IPS-18c (cell line): ENCODE results near the gene LRRC8C.
"Not testable (repeated sequence)": the region's sequence is repeated elsewhere in the genome, so short reads cannot be mapped to it uniquely, and the experiment has no call there.

Experiments used
- H3K4me3 ChIP-seq: 2 replicates; pipeline ENCODE4 v1.7.0; 2013; ENCODE audit warnings: low read depth, mild to moderate bottlenecking, low read length, moderate library complexity; ENCODE audit not compliant: insufficient read depth
- H3K9me3 ChIP-seq: one replicate; pipeline ENCODE4 v1.6.1; 2013; ENCODE audit warnings: mild to moderate bottlenecking, low read length, moderate library complexity; ENCODE audit not compliant: control insufficient read depth, insufficient read depth

Gene LRRC8C

DNA sequence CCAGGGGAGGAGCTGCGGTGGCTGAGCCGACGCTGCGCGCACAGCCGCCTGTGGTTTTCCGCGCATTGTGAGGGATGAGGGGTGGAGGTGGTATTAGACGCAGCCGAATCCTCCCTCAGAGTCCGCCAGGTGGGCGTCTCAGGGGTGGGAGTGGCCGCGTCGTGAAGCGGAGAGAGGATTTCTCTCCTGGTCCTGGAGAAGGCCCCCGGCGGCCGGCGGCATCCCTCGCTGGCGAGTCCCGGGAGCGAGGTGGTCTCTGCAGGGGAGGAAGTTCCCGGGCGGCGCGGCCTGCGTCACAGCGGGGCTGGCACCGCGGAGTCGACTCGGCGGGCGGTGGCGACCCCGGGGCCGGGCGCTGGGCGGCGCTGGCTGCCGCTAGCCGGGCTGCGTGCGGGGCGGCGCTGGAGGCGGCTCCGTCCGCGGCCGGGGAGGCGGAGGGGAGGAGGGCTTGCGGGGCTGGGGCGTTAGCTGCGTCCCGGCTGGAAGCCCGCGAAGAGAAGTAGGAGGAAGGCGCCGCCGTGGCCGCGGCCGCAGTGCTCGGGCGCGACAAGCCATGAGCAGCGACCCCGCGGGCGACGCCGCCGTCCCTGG lies at the start of gene LRRC8C:
Gene LRRC8C (plus strand): TSS at position 464 of the 591 bp plus-strand sequence. CDS start 53,354 bp downstream, outside the sequence.
- Histone ChIP-seq H3K4me3 (peak within 1 kb of the TSS; percentile 71), H3K9me3 (no peaks in the 10 kb centered on the region)

DNA sequence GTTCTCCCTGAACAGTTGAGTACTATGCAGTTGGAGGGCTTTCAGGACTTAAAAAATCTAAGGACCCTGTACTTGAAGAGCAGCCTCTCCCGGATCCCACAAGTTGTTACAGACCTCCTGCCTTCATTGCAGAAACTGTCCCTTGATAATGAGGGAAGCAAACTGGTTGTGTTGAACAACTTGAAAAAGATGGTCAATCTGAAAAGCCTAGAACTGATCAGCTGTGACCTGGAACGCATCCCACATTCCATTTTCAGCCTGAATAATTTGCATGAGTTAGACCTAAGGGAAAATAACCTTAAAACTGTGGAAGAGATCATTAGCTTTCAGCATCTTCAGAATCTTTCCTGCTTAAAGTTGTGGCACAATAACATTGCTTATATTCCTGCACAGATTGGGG lies 48.7 kb upstream of the LRRC8C start:
- no peaks in the 10 kb centered on the region for H3K9me3 ChIP-seq
- H3K4me3 ChIP-seq: no peak overlapping the region

DNA sequence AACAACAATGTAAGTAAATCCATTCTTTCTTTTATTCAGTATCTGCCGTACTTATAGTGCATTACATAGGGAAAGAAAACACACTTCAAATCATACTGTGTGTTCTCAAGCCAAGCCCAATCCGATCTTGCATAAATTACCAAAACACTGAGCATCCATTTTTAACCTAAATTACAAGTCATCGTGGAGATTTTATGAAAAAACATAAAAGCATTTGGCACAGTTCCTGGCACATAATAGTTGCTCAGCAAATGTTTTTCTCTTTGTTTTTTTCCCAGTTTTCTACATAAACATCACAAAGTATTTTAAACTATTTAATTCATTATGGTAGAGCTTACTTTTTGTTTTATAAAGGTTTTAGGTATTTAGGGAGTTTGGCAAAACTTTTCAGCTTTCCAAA lies 48.1 kb upstream of the LRRC8C start:
- no peak overlapping the region for H3K4me3 ChIP-seq
- H3K9me3 ChIP-seq: no peaks in the 10 kb centered on the region

DNA sequence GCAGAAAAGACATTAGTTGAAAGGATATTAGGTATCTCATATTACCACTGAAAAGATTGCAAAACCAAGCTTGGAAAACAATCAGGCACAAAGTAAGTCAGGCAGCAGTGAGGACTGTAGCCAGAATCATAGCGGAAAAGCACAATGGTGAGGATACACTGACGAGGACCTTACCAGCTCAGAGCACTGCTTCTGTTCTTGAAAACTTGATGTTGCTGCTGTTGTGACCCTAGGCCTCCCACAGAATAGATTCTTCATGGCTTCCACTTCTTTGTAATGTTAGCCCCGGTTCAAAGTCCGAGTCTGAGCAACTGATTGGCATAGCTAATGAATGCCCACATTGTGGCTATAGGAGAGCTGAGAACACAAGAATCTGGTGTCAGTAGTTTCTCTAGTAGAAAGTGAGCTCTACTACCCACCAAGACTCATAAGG lies 45.2 kb upstream of the LRRC8C start:
- no peak overlapping the region for H3K4me3 ChIP-seq
- no peaks in the 10 kb centered on the region for H3K9me3 ChIP-seq

DNA sequence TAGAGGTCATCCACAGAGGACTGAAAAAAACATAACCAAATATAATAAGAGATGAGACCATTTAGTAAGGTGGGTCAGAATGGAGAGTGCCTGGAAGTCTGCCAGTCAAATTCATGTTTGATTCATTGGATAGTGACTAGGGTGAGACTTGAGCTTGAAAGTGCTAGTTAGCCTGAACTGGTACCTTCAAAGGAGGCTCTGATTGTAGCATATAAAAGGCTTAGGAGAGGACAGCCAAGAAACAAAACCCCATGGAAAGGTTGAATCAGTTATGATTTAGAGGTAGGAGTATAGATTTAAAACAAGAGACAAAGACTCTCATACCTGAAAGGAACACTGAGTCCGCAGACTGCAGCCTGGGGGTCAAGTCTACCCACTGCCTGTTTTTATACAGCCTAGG lies 44.4 kb upstream of the LRRC8C start:
- H3K4me3 ChIP-seq: no peak overlapping the region
- no peaks in the 10 kb centered on the region for H3K9me3 ChIP-seq

- no peaks in the 10 kb centered on the region for H3K9me3 ChIP-seq
- H3K4me3 ChIP-seq: no peak overlapping the region
Observed at GRCh38 chr1:89589515-89589914, 43.4 kb upstream of the LRRC8C start.

DNA sequence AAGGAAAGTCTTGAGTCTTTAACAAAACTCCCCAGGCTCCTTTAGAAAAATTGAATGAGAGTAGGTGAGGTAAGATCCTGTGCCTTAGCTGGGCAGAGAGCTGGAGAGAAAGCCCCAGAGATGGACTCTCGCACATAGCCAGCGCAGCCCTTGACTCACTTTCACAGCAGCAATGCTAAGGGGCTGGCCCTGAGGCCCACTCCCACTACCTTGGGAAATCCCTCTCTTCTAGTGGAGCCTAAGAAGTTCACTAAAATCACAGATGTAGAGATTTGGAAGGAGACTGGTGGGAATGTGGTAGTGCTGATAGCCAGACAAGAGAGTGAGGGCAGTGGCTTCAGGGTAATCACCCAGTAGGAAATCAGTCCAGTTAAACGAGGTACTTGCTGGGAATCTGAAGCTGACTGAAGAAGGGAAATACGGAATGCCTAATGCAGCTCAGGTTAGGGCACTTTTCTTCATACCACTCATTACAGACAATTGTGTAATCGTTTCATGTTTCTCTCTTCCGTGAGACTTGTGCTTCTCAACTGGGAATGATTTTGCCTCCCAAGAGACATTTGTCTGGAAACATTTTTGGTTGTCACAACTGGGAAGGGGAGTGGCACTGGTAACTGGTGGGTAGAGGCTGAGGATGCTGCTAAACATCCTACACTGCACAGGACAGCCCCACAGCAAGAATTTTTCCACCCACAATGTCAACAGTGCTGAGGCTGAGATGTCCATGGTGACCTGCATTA lies 42.4 kb upstream of the LRRC8C start:
- Histone ChIP-seq H3K9me3 (no peaks in the 10 kb centered on the region), H3K4me3 (no peak overlapping the region)

- H3K9me3 ChIP-seq: not testable (repeated sequence)
Observed at GRCh38 chr1:89592861-89593302, 40.0 kb upstream of the LRRC8C start.

DNA sequence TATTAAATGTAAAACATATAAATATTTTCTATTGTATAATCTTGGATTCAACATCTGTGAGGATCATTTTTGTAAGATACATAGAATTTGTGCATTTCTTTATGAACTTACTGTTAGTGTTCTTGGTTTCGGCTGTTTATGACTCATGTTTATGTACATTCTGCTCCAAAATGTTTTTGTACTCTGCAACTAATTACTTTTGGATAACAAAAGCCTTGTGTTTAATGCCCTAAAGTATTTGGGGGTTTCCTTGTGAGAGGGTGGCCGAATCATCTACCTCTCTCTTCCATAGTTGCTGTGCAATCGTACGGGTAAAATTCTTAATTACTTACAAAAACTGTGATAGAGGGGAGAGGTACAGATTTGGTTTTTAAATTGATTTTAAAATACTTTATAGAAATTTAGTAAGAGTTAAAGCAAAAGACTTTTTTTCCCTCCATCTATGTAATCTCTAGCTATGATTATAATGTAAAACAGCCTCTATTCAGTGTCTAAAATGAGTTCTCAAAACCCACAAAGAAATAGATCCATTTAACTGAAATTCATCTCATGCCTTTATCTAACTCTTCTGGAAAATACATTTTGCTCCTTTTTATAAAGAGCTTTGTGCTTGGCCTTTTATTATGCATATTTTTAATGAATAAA lies 38.7 kb upstream of the LRRC8C start:
- H3K9me3 ChIP-seq: no peaks in the 10 kb centered on the region
- H3K4me3 ChIP-seq: no peak overlapping the region

More at GRCh38 chr1:89592861-89593302, 40.0 kb upstream of the LRRC8C start:
- H3K4me3 ChIP-seq: not testable (repeated sequence)

DNA sequence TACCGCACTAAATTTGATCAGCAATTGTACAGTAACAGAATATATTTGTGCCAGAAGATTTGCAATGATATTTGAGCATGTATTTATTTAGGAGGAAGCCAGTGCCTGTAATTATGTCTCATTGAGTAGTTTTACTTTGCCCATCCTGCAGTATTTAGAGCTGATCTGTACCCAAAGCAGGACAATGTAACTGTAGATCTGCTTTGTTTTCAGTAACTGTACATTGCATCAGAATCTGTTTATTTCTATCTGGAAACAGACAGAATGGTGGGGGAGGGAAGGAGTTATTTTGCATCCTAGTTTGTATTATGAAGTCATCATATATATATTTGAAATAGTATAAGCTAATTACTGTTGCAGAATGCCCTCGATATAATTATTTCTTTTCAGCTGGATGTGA lies 36.2 kb upstream of the LRRC8C start:
- Histone ChIP-seq H3K4me3 (no peak overlapping the region), H3K9me3 (no peaks in the 10 kb centered on the region)

DNA sequence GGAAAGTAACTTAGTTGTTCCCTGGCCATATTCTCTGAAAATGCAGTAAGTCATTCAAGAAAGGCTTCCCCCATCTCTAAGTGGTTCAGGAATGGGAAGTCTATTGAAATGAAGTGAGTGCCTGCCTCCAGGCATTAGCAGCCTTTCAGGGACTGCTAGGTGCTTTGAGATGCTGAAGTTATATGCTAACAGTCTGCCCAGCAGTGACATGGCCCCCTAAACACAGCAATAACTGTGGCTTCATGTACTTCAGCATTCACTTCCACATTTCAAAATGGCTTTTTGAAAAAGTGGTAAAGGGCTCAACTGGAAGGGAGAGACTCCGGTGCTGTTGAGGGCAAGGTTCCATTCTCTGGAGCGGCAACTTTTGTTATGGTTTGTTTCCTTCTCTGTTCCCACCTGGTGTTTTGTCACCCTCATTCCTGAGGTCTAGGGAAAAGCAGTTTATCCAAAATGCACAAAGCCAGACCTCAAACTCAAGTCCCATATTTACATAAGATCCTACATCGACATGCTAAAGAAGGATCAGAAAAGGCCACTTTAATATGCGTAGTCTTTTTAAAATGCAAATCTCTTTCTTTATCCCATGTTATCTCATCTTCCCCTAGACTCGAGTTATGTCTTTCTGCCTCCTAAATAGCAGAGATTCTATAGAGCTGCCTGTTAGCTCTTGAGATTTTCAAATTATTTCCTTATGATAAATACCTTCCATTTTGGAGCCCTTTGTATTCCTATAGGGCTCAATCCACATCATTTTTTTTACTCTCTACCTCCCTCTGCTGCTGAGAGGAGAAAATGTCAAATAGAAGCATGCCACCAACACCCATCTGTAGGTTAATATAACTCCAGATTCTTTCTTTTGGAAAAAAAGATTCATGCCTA lies 34.2 kb upstream of the LRRC8C start:
- Histone ChIP-seq H3K4me3 (no peak overlapping the region), H3K9me3 (no peaks in the 10 kb centered on the region)

DNA sequence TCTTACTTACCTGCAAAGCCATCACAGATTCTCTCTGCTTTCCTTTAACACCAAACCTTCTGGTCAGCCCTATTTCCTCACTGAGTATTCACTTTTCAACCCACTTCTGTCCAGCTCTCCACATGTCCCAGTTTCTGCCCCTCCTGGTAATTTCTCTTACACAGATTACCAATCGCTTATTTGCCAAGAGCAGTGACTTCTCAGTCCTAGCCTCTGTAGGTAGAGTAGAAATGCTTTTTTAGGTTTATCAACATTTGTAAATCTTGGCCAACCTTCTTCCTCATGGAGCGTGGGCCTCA lies 33.6 kb upstream of the LRRC8C start:
- Histone ChIP-seq H3K9me3 (no peaks in the 10 kb centered on the region), H3K4me3 (no peak overlapping the region)

DNA sequence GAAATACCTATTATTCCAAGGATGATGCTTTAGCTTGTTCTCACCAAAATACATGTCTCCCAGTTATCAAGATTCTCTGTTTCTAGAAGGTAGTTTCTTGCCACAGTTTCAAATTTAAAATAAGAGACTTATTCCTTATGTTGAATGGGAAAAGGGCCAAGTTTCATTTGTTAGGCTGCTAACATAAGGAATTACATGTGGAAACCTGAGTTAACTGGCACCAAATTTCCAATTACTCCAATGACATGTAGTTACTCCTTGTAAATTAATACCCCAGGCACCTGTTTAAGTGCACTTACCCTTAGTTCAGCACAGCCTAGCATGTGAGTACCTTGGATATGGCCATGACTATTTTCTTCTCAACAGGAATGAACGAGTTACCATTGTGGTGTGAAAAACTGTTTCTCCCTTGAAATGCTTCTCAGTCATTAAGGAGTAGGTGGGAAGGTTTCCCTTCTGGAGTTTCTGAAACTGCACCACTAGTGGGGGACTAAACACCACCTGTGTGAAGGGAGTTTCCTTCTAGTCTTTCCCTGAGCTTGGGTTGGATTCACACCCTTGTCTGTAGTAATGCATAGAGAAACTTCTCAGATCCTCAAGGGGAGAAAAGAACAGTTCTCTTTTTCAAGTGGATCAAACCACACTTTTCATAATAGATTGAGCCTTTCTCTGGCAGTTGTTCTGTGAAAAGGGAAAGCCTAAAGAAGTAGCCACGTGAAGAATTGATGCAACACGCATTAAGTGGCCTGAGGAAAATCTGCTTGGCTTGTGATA lies 32.3 kb upstream of the LRRC8C start:
- Histone ChIP-seq H3K4me3 (no peak overlapping the region), H3K9me3 (no peaks in the 10 kb centered on the region)

DNA sequence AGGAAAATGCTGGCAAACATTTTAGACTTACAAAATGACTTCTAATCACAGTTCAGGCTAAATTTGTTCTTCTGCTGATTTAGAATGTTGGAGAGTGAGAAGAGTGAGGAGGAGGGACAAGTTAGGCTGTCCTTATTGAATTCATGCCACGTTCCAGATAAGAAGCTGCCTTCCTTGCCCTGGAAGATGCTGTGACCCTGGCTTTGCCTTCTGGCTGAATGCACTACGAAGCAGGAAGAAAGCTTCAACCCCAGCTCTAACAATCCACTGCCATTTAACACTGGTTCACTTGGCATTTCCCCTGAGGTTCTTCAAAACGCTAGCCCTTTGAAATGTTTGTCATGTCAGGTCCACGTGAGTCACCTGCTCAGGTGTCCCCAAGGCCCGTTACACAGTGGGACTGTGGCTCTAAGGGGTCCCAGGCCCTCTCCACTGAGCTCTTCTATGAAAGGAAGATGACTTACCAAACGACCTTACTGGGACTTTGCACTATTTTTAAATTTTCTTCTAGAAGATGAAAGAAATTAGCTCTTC lies 30.0 kb upstream of the LRRC8C start:
- H3K9me3 ChIP-seq: no peaks in the 10 kb centered on the region
- H3K4me3 ChIP-seq: no peak overlapping the region

DNA sequence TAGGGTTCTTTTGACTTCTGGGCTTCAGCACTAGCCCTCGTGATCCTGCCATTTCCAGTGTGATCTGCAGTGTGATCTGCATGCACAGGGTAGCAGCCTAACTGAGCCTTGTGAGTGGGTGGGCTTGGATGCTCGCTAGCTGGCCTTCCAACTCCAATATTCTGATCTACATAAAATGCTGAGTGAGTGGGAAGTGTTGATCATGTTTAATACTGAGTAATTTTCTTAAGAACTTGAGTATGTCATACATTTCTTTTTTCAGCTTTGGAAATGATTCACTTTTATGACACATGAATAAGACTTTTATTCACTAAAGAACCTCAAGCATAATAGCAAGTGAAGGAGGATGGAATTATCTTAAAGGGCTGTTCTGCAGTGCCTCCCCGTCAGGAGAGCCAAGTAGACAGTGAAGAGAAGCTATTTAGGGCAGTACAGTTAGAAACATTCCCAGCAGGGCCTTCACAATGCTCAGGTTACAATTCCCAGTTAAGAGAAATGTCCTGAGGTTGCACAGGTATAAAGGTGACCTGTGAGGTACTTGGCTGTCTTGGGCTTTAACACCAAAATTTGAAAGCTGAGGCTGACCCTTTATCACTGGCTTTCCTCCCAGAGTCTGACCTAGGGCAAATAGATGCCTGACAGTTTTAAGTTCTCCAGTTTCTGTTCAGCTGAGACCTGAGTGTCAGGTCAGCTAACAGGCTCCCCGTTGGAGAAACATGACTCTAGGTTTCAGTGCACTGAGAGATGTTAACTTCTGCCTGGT lies 29.1 kb upstream of the LRRC8C start:
- Histone ChIP-seq H3K4me3 (no peak overlapping the region), H3K9me3 (no peaks in the 10 kb centered on the region)

- H3K9me3 ChIP-seq: no peaks in the 10 kb centered on the region
Observed at GRCh38 chr1:89604414-89604735, 28.5 kb upstream of the LRRC8C start.

More at GRCh38 chr1:89604414-89604735, 28.5 kb upstream of the LRRC8C start:
- no peak overlapping the region for H3K4me3 ChIP-seq
